SIG-M5 treated with dmso at 0.1 percent for 504 hours (cell line): ENCODE measurements around the gene CSNK2A1.
"Not testable (repeated sequence)": the region's sequence is repeated elsewhere in the genome, so short reads cannot be mapped to it uniquely, and the experiment has no call there.

Experiments used
- DNase-seq: peaks from one replicate; lab custom pipeline; 2025; ENCODE audit not compliant: unreplicated experiment; lab: John Stamatoyannopoulos, UW

CSNK2A1 gene

DNA sequence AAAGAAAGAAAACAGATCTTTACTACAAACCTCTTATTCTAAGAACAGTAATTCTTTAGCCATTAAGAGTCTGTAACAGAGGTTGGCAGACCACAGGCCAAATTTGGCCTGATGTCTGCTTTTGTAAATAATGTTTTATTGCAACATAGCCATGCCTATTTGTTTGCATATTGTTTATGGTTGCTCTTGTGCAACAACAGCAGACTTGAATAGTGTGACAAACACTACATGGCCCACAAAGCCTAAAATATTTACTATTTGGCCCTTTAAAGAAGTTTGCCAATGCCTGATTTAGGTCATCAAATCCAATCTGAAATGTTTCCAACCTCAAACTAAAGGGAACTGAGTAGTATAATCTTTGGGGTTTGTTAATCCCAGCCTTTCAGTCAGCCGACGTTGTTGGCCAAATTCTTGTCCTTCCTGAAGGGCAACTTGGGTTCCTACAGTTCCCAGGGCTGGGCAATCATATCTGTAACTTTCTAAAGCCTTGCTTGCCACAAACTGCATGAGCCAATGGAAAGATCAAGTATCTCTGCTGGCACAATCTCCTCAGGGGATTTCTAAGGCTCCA is 47.4 kb downstream of the CSNK2A1 start:
- DNase-seq = no peak

DNA sequence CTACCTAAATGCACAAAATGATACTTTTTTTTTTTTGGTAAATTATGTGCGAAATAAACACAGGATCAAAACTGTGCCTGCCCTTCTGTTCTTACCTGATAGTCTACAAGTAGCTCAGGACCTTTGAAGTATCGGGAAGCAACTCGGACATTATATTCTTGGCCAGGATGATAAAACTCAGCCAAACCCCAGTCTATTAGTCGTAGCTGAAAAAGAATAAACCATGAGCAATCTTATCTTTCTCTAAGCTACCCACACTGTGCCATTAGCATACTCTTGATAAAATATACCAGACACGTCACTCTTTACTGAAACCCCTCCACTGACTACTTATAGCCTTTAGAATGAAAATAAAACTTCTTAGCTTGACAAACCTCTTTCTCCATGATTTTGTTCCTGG is 51.4 kb downstream of the CSNK2A1 start:
- no peak for DNase-seq

DNA sequence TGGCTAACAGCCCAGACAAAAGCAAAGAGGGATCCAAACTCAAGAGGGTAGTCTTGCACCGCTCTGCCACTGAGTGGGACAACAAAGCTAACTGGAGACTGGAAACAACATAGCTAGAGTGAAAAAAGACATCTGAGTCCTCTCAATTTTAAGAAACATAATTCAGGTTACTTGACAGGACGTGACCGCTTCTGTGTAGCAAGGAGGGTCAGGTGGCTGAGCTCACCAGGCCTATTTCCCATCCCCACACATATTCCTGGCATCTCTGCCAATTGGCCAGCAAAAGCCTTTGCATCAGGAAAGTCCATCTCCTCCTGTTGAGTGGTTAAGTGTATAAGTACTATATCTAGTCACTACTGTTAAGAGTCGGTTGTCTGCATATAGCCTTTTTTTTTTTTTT is 55.9 kb downstream of the CSNK2A1 start:
- no peak for DNase-seq

DNA sequence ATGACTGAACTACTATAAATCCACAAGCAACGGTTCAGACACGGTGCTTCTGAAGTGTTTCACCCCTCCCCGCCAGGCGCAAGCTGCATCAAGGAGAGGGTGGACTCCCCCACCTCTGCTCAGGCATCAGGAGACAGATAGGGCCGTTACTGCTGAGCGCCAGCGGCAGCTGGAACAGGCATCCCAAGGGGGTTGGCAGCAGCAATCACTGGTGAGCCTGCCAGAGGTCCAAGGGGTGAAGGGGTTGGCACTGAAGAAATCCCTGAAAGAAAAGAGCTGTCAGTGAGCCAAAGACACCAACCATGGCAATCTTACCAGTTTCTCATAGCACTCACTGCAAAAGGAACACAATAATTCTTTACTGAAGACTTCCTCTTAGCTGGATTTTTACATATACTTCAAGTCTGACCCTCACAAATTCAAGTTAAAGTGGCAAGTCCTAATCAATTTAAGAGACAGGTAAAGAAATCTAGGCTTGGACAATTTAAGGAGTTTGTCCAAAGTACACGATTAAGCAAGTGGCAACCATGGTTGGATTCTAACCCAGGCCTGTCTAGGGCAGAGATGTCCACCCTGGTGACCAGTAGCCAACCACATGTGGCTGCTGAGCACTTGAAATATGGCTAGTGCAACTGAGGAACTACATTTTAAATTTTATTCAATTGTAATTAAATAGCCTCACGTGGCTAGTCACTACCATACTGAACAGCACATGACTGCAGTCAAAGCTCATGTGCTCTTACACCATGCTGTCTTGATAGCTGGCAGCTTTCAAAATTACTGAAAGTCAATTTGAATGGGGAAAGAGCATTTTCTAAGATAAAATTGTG is 59.6 kb downstream of the CSNK2A1 start:
- no peak for DNase-seq

DNA sequence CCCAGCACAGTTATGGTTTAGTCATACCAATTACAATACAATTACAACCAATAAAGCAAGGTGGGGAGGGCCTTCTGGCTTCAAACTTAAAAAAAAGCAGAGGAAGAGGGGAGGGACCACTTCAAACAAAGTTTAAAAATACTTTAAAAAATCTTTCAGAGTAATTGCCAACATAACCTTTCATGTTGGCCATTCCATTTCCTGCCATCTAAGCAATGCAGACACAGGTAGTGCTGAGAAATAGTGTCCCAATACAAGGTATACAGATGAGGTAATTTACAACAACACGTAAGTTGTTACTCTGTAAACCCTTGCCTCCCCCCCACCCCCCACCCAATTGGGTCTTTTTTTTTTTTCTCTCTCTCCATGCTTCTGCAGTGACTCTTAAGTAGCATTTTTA is 62.4 kb downstream of the CSNK2A1 start:
- no peak for DNase-seq

DNA sequence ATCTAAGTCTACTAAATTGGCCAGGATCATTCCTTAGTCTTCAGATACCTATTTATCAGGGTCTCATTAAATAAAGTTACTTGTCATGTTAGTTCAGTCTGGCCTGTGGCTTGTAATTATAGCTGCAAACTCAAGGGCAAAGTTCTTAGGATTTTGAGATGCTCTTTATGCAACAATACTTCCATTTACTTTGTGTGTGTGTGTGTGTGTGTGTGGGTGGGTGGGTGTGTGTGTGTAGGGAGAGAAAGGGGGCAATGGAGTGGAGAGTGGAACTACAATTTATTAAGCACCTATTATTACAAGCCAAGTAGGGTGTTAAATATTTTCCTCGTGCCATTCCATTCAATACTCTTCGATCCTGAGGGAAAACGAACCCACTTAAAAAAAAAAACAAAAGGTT is 63.5 kb downstream of the CSNK2A1 start:
- no peak for DNase-seq

DNA sequence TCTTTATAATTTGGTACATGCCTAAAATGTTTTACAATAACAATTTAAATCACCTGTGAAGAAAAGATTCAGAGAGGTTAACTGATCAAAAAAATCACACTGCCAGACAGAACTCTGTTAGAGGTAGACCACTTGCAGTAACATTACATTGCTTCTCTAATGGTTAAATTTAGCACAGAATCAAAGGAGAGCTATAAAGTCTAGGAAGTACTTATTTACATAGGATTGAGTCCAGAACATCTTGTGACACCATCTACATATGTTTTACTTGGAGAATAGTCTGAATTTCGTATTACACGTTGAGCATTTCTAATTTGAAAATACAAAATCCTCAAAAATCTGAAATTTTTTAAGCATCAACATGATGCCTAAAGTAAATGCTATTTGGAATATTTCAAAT is 64.1 kb downstream of the CSNK2A1 start:
- no peak for DNase-seq

DNA sequence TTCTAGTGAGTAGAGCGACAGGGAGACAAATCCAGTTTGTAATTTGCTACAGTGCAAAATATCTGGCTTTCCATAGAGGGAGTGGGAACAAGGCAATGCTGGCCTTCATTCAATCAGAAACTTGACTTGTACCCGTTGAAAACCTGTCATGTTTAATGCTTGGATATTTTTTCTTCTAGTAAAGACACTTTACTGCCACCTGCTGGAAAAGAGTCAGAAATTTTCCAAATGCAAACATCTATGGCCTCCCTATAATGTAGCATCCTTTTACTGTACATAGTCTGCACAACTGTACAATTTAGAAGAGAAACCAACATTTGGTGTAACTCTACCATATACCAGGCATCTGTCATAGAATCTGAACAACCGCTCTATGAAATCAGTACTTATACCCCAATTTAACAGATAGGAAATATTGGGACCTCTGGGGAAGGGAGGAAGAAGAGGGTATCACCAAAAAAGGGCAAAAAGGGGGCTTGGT is 64.6 kb downstream of the CSNK2A1 start:
- DNase-seq = peak; percentile 75

DNA sequence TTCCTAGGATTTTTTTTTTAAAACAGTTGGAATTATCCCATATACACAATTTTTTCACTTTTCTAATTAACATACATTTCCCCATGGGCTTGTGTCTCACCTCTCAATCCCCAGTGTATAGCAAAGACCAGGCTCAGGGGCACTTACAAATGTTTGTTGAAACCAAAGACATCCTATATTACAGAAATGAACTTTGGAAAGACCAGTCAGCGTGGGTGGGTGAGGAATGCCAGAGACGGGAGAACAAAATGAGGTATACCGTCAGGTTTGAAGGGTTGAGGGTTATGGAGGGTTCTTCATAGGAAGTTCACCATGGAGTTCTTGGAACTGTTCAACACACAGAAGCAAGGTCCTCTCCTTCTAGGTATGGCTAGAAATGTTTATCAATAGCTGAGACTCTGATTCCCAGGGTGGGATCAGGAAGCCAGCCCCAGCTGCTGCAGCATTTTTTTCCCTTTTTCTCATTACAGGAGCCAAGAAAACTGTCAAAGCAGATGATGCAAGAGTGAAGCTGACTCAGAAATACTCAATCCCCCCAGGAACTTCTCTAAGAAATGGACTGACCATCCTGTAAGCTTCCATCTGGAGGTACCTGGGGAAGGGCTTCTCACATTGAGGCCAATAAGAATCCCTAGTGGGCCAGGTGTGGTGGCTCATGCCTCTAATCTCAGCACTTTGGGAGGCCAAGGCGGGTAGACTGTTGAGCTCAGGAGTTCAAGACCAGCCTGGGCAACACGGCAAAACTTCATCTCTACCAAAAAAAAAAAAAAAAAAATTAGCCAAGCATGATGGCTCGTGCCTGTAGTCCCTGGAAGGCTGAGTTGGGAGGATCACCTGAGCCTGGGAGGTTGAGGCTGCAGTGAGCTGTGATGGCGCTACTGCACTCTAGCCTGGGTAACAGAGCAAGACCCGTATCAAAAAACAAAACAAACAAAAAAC is 65.3 kb downstream of the CSNK2A1 start:
- DNase-seq = no peak

DNA sequence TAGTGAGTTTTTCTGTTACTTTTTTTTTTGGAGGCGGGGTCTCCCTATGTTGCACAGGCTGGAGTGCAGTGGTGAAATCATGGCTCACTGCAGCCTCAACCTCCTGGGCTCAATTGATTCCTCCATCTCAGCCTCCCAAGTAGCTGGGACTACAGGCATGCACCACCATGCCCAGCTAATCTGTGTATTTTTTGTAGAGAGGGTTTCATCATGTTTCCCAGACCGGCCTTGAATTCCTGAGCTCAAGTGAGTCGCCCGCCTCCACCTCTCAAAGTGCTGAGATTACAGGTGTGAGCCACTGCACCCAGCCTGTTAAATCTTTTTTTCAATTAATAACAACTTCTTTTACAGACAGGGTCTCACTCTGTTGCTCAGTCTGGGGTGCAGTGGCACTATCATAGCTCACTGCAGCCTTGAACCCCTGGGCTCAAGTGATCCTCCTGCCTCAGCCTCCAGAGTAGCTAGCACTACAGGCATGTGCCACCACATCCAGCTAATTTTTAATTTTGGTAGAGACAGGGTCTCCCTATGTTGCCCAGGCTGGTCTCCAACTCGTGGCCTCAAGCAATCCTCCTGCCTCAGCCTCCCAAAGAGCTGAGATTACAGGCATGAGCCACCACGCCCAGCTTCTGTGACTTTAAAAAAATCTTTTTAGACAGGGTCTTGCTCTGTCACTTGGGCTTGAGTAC is 66.9 kb downstream of the CSNK2A1 start:
- DNase-seq = not testable (repeated sequence)

DNA sequence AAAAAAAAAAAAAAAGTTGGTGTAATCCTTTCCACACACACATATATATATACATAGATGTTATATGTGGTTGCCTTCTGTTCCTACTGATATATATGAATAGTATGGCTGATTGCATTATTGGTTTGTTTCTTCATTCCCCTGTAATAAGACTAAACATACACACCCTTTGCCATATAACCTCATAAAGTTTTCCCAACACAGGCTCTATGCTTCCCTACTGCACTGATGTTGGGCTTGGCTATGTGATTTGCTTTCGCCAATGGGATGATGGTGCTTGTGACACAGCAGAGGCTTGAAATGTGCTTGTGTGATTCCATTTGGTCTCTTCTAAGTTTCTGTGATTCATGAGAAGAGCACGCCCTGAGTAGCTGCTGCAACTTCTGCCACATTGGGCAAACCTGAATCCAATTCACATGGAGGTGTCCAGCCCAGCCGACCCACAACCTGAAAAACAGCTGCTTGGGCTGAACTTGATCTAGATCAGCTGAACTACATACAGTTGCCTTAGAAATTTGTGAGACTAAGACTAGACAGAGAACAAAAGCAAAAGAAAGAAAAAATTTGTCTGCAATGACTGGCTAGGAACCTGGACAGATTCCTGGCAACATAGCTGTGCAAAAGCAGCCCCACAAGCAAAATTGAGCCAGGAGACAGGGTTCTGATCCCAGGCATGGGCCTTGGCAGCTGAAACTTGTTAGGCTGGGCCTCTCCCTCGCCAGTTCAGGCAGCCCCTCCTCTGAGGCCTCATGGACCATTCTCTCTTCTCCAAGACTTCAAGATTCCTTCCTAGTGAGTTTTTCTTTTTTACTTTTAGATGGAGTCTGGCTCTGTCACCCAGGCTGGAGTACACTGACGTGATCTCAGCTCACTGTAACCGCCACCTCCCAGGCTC is 67.9 kb downstream of the CSNK2A1 start:
- DNase-seq = no peak

DNA sequence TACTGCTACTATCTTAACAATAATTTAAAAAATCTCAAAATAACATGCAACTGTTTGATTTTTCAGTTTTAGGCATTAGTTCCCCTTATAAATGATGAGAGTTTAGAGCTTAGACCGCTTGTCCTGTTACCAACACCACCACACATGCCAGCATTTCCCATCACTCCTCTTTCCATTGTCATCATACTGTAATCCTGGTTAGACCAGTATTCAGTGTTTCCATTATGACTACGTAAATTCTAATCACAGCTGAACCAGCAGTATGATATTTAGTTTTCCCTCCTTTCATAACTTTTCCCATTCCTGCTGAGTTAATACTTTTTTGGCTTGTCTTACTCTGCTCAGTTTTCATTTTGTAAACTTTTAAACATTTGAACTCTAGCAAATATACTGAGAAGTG is 69.0 kb downstream of the CSNK2A1 start:
- no peak for DNase-seq

DNA sequence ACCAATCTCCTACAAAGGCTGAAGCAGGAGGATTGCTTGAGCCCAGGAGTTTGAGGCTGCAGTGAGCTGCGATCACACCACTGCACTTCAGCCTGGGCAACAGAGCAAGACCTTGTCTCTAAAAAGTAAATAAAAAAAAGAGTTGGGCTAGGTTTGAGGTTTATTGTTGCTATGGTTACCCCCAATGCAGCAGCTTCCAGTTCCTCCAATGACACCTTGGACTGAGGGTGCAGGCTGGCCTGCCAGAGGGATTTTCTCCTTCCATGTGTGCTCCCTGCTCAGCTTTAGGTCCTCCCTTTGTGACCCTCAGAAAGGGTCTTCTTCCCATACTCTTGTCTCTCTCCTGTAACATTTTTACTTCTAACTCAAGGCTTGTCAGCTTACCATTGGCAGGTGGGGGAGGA is 70.7 kb downstream of the CSNK2A1 start:
- no peak for DNase-seq

DNA sequence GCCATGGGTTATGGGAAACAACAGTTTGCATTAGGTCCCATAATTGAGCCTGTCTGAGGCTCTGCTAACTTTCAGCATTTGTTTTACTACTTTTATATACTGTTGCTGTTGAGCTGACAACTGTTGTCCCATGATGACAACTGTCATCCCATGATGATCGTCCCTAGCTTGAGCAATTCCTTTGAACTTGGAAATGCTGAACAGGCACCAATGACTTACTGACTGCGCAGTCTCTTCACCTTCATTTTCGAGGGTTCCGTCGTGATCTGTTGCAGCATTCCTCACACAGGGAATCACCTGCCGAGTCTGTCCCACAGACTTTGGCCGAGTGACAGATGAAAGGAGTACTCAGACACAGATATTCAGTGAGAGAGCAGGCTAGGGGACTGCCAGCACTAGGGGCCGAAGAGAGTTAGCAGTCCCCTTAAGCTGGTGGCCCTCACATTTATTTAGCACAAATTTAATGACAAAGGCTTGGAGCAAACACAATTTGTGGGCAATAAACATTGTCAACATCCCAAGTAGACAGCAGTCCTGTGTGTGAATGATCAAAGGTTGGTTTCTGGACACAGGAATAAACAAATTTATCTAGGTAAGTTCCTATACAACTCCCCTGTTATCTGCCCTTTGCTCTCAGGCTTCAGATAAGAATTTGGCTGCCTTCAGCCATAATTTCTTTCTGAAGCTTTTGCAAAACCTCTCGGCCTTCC is 71.3 kb downstream of the CSNK2A1 start:
- no peak for DNase-seq

DNA sequence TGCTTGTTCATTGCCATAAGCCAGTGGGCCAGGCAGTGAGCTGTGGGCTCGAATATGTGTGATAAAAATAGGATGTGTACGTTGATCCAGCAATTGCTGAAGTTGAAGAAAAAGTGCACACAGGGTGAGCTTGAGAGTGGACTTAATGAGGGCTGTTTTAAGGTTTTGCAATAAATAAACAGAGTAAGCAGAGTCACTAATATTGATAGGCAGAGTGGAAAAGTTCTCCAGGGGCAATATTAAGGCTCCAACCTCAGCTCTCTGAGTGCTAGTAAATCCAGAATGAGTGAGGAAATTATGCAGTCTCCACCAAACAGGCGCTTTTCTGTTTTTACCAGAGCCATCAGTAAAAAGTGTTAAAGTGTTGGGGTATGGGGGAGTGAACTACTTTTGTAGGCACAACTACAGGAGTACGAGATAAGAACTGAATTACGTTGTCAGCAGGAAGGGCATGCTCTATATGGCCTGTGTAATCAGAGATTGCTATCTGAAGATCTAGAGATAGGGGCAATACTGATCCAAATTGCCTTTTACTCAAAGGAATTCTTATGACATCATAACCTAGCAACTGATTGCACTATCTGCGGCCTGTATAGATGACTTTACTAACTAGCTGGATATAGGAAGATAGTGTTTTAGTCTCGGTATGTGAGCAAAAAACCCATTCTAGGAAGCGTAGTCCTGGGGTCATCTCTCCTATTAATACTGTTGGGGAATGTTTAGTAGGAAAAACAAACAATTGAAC is 73.7 kb downstream of the CSNK2A1 start:
- no peak for DNase-seq

DNA sequence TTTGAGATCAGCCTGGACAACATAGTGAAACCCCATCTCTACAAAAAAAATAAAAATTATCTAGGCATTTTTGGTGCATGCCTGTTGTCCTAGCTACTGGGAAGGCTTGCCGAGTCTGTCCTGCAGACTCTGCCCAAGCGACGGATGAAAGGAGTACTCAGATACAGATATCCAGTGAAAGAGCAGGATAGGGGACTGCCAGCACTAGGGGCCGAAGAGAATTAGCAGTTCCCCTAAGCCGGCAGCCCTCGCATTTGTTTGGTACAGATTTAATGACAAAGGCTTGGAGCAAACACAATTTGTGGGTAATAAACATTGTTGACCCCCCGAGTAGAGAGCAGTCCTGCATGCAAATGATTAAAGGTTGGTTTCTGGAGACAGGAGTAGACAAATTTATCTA is 75.8 kb downstream of the CSNK2A1 start:
- DNase-seq = no peak

DNA sequence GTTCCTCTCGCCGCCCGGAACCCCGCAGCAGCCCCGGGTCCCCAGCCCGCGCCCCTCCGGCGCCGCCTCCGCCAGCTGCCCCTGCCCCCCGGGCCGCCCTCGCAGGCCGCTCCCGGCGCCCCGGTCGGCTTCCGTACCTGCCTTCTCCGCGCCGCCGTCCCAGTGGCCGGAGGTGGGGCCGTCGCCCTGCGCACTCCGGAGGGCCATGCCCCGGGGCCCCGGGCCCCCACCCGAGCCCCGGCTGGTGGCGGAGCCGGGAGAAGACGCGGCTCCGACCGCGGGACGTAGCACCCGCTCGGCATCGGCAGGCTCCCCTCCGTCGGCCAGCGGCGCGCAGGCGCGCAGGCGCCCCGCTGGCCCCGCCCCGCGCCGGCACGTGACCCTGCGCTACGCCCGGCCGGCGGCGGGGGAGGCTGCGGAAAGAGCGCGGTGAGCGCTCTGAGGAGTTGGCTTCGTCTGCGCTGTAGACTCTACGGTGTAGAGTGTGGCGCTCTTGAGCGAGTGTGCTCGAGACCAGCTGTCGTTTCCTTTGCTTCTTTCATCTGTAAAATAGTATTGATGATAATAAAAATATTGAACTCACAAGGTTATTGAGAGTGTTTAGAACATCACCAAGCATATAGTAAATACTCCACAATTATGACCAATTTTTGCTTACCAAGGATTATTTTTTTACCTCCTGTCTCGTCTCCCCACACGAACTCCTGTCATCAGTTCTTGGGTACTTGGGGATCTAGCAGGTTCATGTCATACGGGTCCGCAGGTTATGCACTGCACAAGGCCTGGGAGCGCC is 81.2 kb downstream of the CSNK2A1 start, which contains the start of gene TBC1D20:
Gene TBC1D20, minus strand, starts transcription at position 335 of the 793 bp plus-strand sequence. Its CDS starts 128 bp downstream, at position 207.
- DNase-seq = peak; percentile 87
